Activated CD8-positive, alpha-beta memory T cell treated with anti-CD3 and anti-CD28 coated beads for 36 hours (primary cell): Measurements from ENCODE around the gene ATAD2B. TPM values are rescaled to one million over a fixed set of nuclear protein-coding genes. Genes with fewer than 3 reads are reported as not detected.

Experiments
- CTCF ChIA-PET: fragments of 350-600 bp; sonication (Branson Sonifier 250); formaldehyde crosslinking; loops from one replicate; lab custom pipeline; 2021; ENCODE audit warnings: antibody characterized with exemption; lab: Charles Lee
- POLR2A ChIA-PET: fragments of 350-600 bp; sonication (Branson Sonifier 250); formaldehyde crosslinking; loops from one replicate; lab custom pipeline; 2021; ENCODE audit warnings: antibody characterized with exemption; lab: Charles Lee
- total RNA-seq, 2 experiments: library from RNA; stranded (reverse); gene quantifications; one replicate each; pipeline ENCODE4 v1.2.3, GENCODE V29; 2021

Gene ATAD2B
- total RNA-seq, 2 experiments from 2014 or later, result 11.0 to 13.1 TPM

- CTCF ChIA-PET, result no interaction called here
These were observed 205.5 kb downstream of the ATAD2B start for GRCh38 chr2:23721454-23721826.

GRCh38 chr2:23720705-23721453 lies 206.0 kb downstream of the ATAD2B start:
- POLR2A ChIA-PET, result no interaction called here
- CTCF ChIA-PET, result no interaction called here

More at GRCh38 chr2:23721454-23721826, 205.5 kb downstream of the ATAD2B start:
- POLR2A ChIA-PET, result no interaction called here

GRCh38 chr2:23719716-23720115 lies 207.2 kb downstream of the ATAD2B start:
- ChIA-PET CTCF (interaction anchor here (1.5 kb wide), 1 partner anchor 10 kb away, joined by 3 read pairs; no protein-coding TSS in a partner anchor), POLR2A (no interaction called here)

GRCh38 chr2:23718931-23719700 lies 207.8 kb downstream of the ATAD2B start:
- ChIA-PET POLR2A (no interaction called here), CTCF (interaction anchor here (1.5 kb wide), 1 partner anchor 9 kb away, joined by 3 read pairs; no protein-coding TSS in a partner anchor)

GRCh38 chr2:23713351-23713750 lies 213.6 kb downstream of the ATAD2B start:
- ChIA-PET POLR2A (no interaction called here), CTCF (no interaction called here)

- ChIA-PET CTCF (no interaction called here), POLR2A (no interaction called here)
These were observed 214.2 kb downstream of the ATAD2B start for GRCh38 chr2:23712756-23713151.

- CTCF ChIA-PET, result no interaction called here
- POLR2A ChIA-PET, result no interaction called here
These were observed 214.8 kb downstream of the ATAD2B start for GRCh38 chr2:23711979-23712755.

GRCh38 chr2:23709311-23709710 lies 217.6 kb downstream of the ATAD2B start:
- CTCF ChIA-PET, result interaction anchor here (1.0 kb wide), 1 partner anchor 10 kb away, joined by 3 read pairs; no protein-coding TSS in a partner anchor

GRCh38 chr2:23708771-23709170 lies 218.2 kb downstream of the ATAD2B start:
- ChIA-PET POLR2A (no interaction called here), CTCF (no interaction called here)

More at GRCh38 chr2:23709311-23709710, 217.6 kb downstream of the ATAD2B start:
- POLR2A ChIA-PET, result no interaction called here

GRCh38 chr2:23707096-23707495 lies 219.8 kb downstream of the ATAD2B start:
- POLR2A ChIA-PET, result no interaction called here
- CTCF ChIA-PET, result no interaction called here

GRCh38 chr2:23706613-23707078 lies 220.3 kb downstream of the ATAD2B start:
- ChIA-PET POLR2A (no interaction called here), CTCF (no interaction called here)

GRCh38 chr2:23705771-23706612 lies 220.9 kb downstream of the ATAD2B start:
- ChIA-PET POLR2A (no interaction called here), CTCF (no interaction called here)

GRCh38 chr2:23703583-23704385 lies 223.1 kb downstream of the ATAD2B start:
- ChIA-PET POLR2A (no interaction called here), CTCF (no interaction called here)

- ChIA-PET POLR2A (no interaction called here), CTCF (no interaction called here)
These were observed 223.8 kb downstream of the ATAD2B start for GRCh38 chr2:23703037-23703582.

- ChIA-PET POLR2A (no interaction called here), CTCF (no interaction called here)
These were observed 226.3 kb downstream of the ATAD2B start for GRCh38 chr2:23700627-23701026.

GRCh38 chr2:23699580-23699925 lies 227.4 kb downstream of the ATAD2B start:
- ChIA-PET POLR2A (no interaction called here), CTCF (no interaction called here)

GRCh38 chr2:23698721-23699579 lies 228.0 kb downstream of the ATAD2B start:
- ChIA-PET POLR2A (no interaction called here), CTCF (no interaction called here)
